ENCODE data around the gene GLRX3.

DNA sequence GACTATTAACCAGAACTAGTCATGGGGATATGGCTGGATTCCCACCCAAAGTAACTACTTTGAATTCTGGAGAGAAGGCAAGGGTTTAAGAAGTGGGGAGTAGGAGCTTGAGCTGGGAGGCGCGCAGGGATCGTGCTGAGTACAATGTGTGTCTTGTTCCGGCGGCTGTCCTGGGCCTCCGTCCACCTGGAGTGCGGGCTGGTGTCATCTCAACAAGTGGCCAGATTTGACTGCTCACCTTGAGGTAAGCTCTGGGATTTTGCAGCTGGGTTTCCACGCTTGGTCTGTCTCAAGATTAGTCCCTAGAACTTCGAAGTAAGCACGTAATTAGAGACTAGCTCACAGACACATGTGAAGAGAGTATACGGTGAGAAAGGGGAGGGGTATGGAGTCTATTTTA, 49.4 kb downstream of the GLRX3 start:
- TF ChIP-seq, protein P1, sequence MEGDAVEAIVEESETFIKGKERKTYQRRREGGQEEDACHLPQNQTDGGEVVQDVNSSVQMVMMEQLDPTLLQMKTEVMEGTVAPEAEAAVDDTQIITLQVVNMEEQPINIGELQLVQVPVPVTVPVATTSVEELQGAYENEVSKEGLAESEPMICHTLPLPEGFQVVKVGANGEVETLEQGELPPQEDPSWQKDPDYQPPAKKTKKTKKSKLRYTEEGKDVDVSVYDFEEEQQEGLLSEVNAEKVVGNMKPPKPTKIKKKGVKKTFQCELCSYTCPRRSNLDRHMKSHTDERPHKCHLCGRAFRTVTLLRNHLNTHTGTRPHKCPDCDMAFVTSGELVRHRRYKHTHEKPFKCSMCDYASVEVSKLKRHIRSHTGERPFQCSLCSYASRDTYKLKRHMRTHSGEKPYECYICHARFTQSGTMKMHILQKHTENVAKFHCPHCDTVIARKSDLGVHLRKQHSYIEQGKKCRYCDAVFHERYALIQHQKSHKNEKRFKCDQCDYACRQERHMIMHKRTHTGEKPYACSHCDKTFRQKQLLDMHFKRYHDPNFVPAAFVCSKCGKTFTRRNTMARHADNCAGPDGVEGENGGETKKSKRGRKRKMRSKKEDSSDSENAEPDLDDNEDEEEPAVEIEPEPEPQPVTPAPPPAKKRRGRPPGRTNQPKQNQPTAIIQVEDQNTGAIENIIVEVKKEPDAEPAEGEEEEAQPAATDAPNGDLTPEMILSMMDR (IDR thresholded peaks at IDR 0.05) = no peak
- TF ChIP-seq TCF7L2 (IDR thresholded peaks at IDR 0.05; ENCODE audit: low read depth, low read length) = no peak

All from Panc1 (cell line).